Measurements from ENCODE around the gene SPDYA.

SPDYA gene

GRCh38 chr2:28828382-28828781 lies 17.7 kb downstream of the SPDYA start:
- DNase-seq = no peak

DNA sequence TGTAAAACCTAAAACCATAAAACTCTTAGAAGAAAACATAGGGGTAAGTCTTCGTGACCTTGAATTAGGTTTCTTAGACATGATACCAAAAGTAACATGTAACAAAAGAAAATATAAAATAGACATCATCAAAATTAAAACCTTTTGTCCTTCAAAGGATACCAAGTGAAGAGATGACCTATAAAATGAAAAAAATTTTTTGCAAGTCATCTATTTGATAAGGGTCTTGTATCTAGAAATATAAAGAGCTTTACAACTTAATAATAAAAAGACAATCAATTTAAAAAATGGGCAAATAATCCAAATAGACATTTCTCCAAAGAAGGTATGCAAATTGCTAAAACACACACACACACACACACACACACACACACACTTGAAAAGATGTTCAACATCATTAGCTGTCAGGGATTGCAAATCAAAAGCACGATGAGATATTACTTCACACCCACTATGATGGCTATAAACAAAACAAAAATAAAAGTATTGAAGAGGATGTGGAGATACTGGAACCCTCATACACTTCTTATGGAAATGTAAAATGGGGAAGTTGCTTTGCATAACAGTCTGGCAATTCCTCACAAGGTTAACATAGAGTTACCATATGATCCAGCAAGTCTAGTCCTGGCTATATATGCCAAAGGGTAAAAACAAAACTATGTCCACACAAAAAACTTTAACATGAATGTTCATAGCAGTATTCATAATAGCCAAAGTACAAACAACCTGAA lies 23.3 kb downstream of the SPDYA start:
- DNase-seq = no peak

DNA sequence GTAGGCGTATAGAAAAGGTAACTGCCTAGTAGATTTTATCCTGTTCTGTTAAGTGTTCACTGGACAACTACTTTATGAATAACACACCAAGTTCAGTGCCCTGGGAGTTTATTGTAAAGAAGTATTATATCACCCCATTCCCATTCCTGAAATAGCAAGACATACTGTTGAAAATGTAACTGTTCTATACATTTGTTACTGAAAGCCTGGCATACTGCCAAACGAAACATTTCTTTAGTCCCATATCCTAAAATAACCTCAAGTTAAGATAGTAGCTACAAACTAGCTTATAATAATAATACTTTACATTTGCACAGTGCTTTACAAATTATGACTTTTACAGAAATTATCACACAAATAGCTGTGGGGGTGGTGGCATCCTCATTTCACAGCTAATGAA lies 25.1 kb downstream of the SPDYA start:
- no peak for DNase-seq

DNA sequence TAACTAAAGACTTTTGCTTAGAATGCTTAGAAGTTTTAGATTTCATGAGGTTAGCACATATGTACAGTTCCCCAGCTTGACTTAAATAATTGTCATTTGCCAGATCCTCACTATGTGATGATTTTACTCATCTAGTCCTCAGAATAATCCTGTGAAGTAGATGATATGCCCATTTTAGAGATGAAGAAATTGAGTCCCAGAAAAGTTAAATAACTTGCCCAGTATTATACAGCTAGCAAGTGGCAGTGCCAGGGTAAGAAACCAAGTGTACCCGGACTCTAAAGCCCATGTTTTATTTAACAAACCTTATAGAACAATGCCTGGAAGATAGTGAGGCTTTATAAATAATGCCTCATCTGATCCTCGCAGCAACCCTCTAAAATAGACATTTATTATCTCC lies 28.3 kb downstream of the SPDYA start:
- DNase-seq = no peak

- no peak for DNase-seq
Observed at GRCh38 chr2:28842042-28842441, 31.4 kb downstream of the SPDYA start.

DNA sequence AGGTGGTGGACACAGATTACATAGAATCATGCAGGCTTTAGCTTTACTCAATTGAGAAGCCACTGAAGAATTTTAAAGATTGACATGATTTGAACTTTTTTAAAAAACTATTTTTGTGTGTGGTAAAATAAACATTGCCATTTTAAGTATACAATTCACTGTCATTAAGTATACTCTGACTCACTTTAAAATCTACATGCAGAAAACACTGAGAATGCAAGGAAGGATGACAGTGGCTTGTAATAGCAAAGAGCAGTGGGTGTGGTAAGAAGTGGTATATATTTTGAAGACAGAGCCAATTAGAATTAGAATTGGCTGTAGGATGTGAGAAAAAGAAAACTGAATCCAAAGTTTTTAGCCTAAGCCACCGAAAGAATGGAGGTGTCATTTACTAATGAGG lies 44.6 kb downstream of the SPDYA start:
- DNase-seq = no peak

DNA sequence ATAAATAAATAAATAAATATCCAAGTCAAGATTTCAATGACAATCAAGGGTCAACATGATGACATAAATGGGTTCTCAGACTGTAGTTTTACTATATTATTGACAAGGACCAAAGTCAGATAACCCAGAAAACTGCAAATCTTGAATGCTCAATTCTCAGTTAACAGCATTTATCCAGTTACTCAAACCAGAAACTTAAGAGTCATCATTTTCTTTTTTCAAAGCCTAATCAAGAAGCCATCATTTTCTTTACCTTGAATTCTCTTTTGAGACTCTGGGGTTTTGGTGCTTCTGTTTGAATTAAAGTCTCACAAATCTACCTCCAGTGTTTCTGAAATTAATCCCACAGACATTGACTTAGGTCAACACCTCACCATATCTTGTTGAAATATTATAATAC lies 45.3 kb downstream of the SPDYA start:
- no peak for DNase-seq

GRCh38 chr2:28868611-28869010 lies 58.0 kb downstream of the SPDYA start:
- DNase-seq = no peak

GRCh38 chr2:28869494-28870145 lies 59.0 kb downstream of the SPDYA start:
- no peak for DNase-seq

DNA sequence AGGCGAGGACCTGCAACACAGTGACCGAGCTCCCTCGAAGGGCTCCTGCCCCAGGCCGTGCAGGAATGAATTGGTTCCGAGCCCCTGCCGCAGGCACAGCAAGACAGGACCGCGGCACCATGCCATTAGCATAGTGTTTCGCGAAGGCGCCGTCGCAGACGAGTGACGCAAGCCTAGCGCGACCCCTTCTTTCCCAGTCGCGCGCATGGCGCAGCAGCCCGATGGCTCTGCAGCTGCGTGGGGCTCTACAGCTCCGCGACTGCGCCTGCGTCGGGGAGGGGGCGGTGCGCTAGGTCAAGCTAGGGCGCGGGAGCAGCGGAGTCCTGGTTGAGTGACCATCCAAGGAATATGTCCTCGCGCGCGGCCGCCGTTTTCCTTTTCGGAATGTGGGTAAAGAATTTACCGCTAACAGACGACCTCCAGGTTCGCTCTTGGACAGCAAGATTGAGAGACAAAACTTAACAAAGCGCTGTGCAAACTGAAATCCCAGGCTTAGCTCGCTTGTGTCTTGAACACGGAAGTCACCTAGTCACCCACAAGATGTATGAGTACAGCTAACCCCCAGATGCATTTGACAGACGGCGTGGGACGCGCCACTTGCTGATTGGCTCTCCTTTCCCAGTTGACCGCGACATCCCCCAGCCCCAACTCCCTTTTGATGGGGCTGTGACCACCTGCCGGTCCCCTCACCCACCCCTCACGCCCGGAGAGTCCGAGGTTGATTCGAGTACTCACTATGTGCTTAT lies 59.7 kb downstream of the SPDYA start, which contains the start of gene TRMT61B:
Gene TRMT61B (minus strand): TSS at position 164 of the 746 bp plus-strand sequence. CDS start 32 bp downstream, at position 132.
- DNase-seq = peak; percentile 69

GRCh38 chr2:28871620-28872019 lies 61.0 kb downstream of the SPDYA start:
- no peak for DNase-seq

DNA sequence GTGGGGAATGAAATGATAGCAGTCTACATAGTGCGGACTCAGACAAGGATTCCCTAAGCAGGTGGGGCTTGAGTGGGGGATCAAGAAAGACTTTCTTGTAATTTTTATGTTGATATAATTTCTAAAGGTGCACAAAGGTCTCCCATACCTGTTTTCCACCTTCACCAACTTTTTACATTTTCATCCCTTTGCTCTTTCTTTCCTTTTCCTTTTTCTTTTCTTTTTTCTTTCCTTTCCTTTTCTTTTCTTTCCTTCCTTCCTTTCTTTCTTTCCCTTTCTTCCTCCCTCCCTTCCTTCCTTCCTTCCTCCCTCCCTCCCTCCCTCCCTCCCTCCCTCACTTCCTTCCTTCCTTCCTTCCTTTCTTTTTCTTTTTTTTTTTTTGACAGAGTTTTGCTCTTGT lies 69.6 kb downstream of the SPDYA start:
- no peak for DNase-seq

DNA sequence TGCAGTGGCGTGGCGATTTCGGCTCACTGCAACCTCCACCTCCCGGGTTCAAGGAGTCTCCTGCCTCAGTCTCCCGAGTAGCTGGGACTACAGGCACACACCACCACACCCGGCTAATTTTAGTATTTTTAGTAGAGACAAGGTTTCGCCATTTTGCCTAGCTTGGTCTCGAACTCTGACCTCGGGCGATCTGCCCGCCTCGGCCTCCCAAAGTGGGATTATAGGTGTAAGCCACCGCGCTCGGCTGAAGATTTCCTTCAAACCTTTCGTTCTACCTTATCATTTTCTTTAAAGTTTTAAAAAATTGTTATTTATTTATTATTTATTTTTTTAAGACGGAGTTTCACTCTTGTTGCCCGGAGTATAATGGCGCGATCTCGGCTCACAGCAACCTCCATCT lies 82.9 kb downstream of the SPDYA start:
- DNase-seq = no peak

DNA sequence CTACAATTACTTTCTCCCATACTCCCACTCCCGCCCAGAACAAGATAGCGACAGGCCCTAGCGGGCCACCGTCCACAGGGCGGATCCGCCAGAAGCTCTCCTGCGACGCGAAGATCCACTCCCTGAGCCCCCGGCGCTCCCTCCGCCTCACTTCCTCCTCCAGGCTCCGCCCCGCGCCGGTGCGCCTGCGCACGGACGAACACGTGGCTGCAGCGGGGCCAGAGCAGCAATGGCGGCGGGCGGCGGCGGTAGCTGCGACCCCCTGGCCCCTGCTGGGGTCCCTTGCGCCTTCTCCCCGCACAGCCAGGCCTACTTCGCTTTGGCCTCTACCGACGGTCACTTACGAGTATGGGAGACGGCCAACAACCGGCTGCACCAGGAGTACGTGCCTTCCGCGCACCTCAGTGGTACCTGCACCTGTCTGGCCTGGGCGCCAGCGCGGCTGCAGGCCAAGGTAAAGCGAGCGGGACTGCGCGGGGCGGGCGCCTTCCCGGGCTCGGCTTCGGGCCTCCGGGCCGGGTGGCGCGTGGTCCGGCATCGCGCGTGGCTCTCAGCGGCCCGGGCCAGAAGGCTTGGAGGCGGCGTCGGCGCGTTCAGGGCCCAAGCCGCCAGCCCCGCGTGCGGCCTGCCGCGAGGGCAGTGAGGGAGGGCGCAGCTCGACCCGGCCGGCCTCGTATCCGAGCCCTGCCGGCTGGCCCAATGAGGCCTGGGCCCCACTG lies 84.0 kb downstream of the SPDYA start, which contains the start of gene WDR43:
Gene WDR43 (plus strand): TSS at position 198 of the 719 bp plus-strand sequence. CDS start 32 bp downstream, at position 230.
- peak; percentile 49 for DNase-seq

DNA sequence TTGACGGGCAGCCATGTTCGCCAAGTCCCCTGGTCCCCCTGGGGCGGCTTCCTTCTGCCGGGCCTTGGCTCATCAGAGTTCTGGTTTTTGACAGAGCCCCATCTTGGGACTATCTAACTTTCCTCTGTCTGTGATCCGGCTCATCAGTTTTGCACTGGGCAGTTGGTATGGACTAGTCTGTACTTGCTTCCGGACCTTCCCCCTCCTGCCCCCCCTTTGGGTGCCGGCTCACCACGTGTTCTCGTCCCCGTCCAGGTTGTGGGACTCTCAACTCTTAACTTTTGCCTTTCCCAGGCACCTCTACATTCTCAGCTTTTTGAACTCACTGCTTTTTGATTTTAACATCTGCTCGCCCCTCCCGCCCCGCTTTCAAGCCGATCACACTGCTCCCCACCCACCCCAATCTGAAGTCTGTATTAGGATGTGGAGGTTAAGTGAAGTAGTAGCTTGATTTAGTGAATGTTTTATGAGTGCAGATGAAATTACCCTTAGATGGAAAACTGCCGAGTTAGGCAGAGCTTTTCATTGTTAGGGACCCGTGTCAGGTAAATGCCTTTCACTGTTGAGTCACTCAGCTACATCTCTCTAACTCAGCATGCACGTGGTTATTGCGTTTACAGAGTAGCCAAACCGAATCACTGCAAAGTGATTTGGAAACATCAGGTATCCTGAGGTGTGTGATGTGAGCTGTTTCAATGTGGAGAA lies 84.7 kb downstream of the SPDYA start:
- DNase-seq = no peak

DNA sequence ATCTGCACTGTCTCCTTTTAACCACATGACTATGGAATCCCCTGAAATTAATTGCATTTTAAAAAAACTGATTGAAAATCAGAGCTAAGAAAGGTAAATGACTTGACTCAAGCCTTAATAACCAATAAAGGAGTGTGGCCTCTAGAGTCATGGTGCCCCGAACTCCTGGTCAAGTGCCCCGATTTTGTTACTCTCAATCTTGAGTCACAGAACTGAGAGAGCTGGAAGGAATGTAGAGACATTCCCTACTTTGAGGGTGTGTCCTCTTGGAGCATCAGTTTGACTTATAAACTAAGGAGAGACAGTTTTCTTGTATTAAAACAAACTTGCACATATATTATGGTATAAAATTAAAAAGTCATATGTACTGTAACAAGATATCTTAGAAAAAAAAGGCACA lies 86.3 kb downstream of the SPDYA start:
- no peak for DNase-seq

DNA sequence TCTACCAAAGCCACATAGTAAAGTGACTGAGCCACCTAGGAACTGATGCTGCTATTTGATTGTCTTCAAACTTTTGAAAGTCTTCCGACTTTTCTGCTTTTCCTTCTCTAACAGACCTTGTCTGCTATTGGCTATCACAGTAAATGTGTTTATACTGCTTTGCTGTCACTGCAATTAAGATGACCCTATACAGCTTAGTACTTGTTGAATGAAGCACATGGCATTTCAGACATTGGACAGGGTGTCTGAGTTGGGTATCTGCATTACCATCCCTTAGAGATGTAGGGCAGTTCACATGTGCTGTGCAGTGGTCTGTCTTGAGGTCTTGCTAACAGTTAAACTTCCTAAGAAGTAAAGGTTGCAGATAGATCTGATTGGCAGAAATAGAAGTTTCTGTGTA lies 87.4 kb downstream of the SPDYA start:
- no peak for DNase-seq
